ENCODE measurements around the gene MAD1L1. TPM values are rescaled to one million over a fixed set of nuclear protein-coding genes. Genes with fewer than 3 reads are reported as not detected.

MAD1L1 gene
- total RNA-seq, 3 donors from 2014 or later = 25.3 to 31.2 (median 26.2) TPM

DNA sequence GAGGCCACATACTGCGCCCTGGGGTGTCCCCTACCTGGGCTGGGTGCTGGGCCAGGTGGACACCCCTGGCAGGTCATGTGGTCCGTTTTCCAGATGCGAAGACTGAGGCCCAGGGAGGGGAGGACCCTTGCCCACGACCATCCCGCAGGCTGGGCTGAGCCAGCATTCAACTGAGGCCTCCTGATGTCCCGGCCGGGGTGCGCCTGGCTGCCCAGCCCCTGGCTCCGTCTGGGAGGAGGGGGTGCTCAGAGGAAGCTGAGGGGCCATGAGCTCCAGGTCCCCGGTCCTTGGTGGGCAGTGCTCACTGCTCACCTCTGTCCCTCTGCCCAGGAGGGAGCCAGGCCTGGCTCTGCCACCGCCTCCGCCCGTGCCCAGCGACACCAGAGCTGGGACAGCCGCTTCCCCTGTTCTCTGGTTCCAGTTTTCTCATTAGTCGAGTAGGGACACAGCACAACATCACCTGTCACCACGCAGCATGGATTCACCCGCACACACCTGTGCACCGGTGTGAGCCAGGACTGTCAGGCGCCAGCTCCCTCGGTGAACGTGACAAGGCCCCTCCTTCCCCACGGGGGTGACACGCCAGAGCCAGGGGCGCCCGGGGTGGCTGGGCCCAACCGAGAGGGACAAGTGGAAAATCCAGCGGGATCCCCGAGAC, 423.0 kb downstream of the MAD1L1 start:
- no peak overlapping the region for H3K4me3 ChIP-seq
- TF ChIP-seq, protein P1, sequence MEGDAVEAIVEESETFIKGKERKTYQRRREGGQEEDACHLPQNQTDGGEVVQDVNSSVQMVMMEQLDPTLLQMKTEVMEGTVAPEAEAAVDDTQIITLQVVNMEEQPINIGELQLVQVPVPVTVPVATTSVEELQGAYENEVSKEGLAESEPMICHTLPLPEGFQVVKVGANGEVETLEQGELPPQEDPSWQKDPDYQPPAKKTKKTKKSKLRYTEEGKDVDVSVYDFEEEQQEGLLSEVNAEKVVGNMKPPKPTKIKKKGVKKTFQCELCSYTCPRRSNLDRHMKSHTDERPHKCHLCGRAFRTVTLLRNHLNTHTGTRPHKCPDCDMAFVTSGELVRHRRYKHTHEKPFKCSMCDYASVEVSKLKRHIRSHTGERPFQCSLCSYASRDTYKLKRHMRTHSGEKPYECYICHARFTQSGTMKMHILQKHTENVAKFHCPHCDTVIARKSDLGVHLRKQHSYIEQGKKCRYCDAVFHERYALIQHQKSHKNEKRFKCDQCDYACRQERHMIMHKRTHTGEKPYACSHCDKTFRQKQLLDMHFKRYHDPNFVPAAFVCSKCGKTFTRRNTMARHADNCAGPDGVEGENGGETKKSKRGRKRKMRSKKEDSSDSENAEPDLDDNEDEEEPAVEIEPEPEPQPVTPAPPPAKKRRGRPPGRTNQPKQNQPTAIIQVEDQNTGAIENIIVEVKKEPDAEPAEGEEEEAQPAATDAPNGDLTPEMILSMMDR (IDR thresholded peaks at IDR 0.05) = no peak
- no peaks in the 10 kb centered on the region for H3K4me1 ChIP-seq (ENCODE audit: low read depth)
- ATAC-seq (no peak), DNase-seq (no peak)
- H3K36me3 ChIP-seq (ENCODE audit: low read depth) = no peaks in the 10 kb centered on the region
- H3K9me3 ChIP-seq = no peaks in the 10 kb centered on the region
- intact Hi-C loops (cut with DNase I, micrococcal nuclease) = no loop called here

DNA sequence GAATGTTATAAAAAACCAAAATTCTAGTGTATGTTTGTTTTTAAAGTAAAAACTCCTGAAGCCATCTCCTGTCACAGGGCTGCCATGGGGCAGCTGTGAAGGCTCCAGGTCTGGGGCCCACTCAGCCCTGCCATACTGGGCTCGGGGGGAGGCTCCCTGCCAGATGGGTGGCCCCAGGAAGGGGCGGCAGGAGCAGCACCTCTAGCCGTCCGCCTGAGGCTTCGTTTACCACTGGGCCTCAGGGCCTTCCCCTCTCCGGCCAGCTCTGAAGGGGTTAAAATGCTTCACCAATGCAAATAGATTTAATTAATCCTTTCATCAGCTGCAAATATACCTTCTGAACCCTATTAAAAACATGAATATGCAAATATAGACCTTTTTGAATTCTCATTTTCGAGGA, 423.7 kb downstream of the MAD1L1 start:
- no peak overlapping the region for H3K4me3 ChIP-seq
- no peaks in the 10 kb centered on the region for H3K4me1 ChIP-seq (ENCODE audit: low read depth)
- H3K36me3 ChIP-seq (ENCODE audit: low read depth) = no peaks in the 10 kb centered on the region
- no peak for DNase-seq
- intact Hi-C loops (cut with DNase I, micrococcal nuclease) = no loop called here
- TF ChIP-seq, protein P1 (IDR thresholded peaks at IDR 0.05) = no peak
- no peak for ATAC-seq
- H3K9me3 ChIP-seq = no peaks in the 10 kb centered on the region

DNA sequence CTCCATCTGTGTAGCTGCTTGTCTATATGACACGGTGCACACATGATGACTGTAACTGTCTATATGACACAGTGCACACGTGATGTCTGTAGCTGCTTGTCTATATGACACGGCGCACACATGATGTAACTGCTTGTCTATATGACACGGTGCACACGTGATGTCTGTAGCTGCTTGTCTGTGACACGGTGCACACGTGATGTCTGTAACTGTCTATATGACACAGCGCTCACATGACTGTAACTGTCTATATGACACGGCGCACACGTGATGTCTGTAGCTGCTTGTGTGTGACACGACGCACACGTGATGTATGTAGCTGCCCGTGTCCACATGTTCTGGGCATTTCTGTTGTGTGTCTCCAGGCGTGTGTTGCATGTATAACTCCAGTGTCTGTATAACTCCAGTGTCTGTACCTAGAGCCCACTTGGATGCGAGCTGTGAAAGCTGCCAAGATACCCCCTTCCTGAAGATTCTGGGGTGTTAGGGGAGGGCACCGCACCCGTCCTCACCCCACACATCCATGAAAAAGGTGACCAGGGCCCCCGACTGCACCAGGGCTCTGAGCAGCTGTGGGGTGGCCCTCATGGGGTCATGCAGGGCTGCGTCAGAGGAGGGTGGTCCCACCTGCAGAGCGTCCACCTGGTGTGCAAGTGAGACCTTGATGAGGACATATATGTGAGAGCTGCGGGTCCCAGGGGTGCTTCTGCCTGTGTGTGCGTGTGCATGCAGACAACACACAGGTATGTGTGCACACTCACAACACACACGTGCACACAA, 424.7 kb downstream of the MAD1L1 start:
- ATAC-seq (no peak), DNase-seq (no peak)
- no peaks in the 10 kb centered on the region for H3K4me1 ChIP-seq (ENCODE audit: low read depth)
- H3K9me3 ChIP-seq = no peaks in the 10 kb centered on the region
- H3K4me3 ChIP-seq = no peak overlapping the region
- TF ChIP-seq, protein P1 (IDR thresholded peaks at IDR 0.05) = no peak
- intact Hi-C loops (cut with DNase I, micrococcal nuclease) = no loop called here
- no peaks in the 10 kb centered on the region for H3K36me3 ChIP-seq (ENCODE audit: low read depth)

DNA sequence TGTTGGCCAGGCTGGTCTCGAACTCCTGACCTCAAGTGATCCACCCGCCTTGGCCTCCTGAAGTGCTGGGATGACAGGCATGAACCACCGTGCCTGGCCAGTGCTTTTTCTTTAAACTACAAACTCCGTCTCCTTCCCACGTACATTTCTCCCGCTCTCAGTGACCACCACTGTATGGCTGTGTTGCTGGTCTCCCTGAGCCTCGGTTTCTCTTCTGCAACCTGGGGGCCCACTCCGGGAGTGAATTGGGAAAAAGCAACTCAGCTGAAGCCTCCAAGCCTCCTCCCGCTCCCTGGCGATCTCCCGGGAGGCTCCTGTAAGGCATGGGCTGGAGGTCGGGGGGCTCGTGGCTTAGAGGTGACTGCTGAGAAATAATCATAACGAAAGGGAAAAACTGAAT, 426.4 kb downstream of the MAD1L1 start:
- TF ChIP-seq, protein P1 (IDR thresholded peaks at IDR 0.05) = no peak

DNA sequence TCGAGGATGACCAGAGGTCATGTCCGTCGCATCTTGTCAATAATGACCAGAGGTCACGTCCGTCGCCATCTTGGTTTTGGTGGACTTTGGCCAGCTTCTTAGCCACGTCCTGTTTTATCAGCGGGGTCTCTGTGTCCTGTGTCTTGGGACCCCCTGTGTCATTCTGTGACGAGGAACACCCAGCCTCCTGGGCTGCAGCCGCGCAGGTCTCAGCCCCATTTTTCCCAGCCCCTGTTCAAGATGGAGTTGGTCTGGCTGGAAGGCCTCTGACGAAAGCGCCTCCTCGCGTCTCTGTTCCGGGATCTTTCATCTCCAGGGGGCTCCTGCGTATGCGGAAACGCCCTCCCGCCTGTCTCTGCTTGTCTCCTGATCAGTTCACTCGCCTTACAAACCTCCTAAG, 428.4 kb downstream of the MAD1L1 start:
- H3K9me3 ChIP-seq = no peaks in the 10 kb centered on the region
- no peak overlapping the region for H3K4me3 ChIP-seq
- ATAC-seq = no peak
- H3K36me3 ChIP-seq (ENCODE audit: low read depth) = no peaks in the 10 kb centered on the region
- no peak for DNase-seq
- TF ChIP-seq, protein P1 (IDR thresholded peaks at IDR 0.05) = no peak
- intact Hi-C loops (cut with DNase I, micrococcal nuclease) = no loop called here
- no peaks in the 10 kb centered on the region for H3K4me1 ChIP-seq (ENCODE audit: low read depth)

More for the DNA sequence above, 426.4 kb downstream of the MAD1L1 start:
- DNase-seq (no peak), ATAC-seq (no peak)
- no peaks in the 10 kb centered on the region for H3K9me3 ChIP-seq
- H3K4me1 ChIP-seq (ENCODE audit: low read depth) = no peaks in the 10 kb centered on the region
- H3K36me3 ChIP-seq (ENCODE audit: low read depth) = no peaks in the 10 kb centered on the region
- no peak overlapping the region for H3K4me3 ChIP-seq
- intact Hi-C loops (cut with DNase I, micrococcal nuclease) = no loop called here
